Sigmoid colon (tissue), 3 donors: Measurements from ENCODE around the gene RAB13.

Source experiments
- POLR2A ChIP-seq, 2 donors: fragments of 450-650 bp; IDR thresholded peaks; one replicate each; pipeline ENCODE4 v1.6.1; 2016; ENCODE audit warnings: antibody characterized with exemption in 2 of 2, mild to moderate bottlenecking in 2 of 2, moderate library complexity in 2 of 2
- TF ChIP-seq, protein P1 (sequence below), 4 experiments: fragments of 450-650 bp in 3 of 4; fragments of 200-600 bp in 1 of 4; IDR thresholded peaks; one replicate each; pipeline ENCODE4 v1.5.1; 2016 to 2019; ENCODE audit warnings: antibody characterized with exemption in 4 of 4, mild to moderate bottlenecking in 3 of 4, moderate library complexity in 2 of 4

DNA sequence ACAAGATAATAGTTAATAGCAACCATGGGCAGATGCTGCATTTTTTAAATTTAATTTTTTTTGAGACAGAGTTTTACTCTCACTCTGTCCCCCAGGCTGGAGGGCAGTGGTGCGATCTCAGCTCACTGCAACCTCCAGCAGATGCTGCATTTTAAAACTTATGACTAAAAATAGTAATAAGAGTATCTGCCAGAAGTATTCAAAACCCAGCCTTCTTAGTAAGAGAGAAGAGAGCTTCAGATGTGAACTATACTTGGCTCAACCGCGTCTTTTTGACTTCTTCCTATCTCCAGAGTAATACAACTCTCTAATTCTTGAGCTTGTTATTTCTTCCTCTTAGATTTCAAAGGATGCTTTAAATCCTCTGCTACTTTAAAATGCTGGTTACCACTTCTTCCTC, 9.1 kb upstream of the RAB13 start:
- no peak for TF ChIP-seq POLR2A (IDR thresholded peaks at IDR 0.05)
- TF ChIP-seq, protein P1, sequence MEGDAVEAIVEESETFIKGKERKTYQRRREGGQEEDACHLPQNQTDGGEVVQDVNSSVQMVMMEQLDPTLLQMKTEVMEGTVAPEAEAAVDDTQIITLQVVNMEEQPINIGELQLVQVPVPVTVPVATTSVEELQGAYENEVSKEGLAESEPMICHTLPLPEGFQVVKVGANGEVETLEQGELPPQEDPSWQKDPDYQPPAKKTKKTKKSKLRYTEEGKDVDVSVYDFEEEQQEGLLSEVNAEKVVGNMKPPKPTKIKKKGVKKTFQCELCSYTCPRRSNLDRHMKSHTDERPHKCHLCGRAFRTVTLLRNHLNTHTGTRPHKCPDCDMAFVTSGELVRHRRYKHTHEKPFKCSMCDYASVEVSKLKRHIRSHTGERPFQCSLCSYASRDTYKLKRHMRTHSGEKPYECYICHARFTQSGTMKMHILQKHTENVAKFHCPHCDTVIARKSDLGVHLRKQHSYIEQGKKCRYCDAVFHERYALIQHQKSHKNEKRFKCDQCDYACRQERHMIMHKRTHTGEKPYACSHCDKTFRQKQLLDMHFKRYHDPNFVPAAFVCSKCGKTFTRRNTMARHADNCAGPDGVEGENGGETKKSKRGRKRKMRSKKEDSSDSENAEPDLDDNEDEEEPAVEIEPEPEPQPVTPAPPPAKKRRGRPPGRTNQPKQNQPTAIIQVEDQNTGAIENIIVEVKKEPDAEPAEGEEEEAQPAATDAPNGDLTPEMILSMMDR (IDR thresholded peaks at IDR 0.05), result no peak
